CD4-positive, alpha-beta T cell (primary cell): Measurements from ENCODE around the gene KIF3C. TPM values are rescaled to one million over a fixed set of nuclear protein-coding genes. Genes with fewer than 3 reads are reported as not detected.

Source experiments
- ATAC-seq: fragments of 200-7000 bp; cut with Tn5 transposase; one replicate; pipeline ENCODE4 v1.10.0; 2022; ENCODE audit warnings: mild to moderate bottlenecking; ENCODE audit not compliant: poor library complexity
- CTCF ChIA-PET: fragments of 350-600 bp; sonication (Branson Sonifier 250); formaldehyde crosslinking; loops from one replicate; lab custom pipeline; 2021; ENCODE audit warnings: antibody characterized with exemption, inconsistent platforms; lab: Charles Lee
- POLR2A ChIA-PET: fragments of 350-600 bp; sonication (Branson Sonifier 250); formaldehyde crosslinking; loops from one replicate; lab custom pipeline; 2021; ENCODE audit warnings: antibody characterized with exemption, inconsistent platforms; lab: Charles Lee
- DNase-seq, 14 experiments: peaks; one replicate each; pipeline ENCODE4 v3.0.0-alpha.2; 2013 to 2020; ENCODE audit warnings: mixed read lengths in 2 of 14
- H3K27ac ChIP-seq, 2 donors: one replicate each; pipeline versions ENCODE4 v1.5.1 to v1.7.0; 2013; ENCODE audit warnings: low read length in 2 of 2, low read depth in 1 of 2, mild to moderate bottlenecking in 1 of 2
- H3K27me3 ChIP-seq, 2 experiments: 1 replicate in 1 of 2; 2 replicates in 1 of 2; pipeline versions ENCODE4 v1.6.1 to v1.7.0; 2013; ENCODE audit warnings: low read length in 2 of 2, control low read depth in 1 of 2, mild to moderate bottlenecking in 1 of 2, moderate library complexity in 1 of 2; ENCODE audit not compliant: insufficient read depth in 2 of 2, control insufficient read depth in 1 of 2
- H3K36me3 ChIP-seq: one replicate; pipeline ENCODE4 v1.6.1; 2013; ENCODE audit warnings: low read length, control low read depth; ENCODE audit not compliant: insufficient read depth
- H3K4me1 ChIP-seq: one replicate; pipeline ENCODE4 v1.6.1; 2013; ENCODE audit warnings: low read length, control low read depth; ENCODE audit not compliant: insufficient read depth
- H3K4me3 ChIP-seq: one replicate; pipeline ENCODE4 v1.5.1; 2013; ENCODE audit warnings: mild to moderate bottlenecking, low read length, moderate library complexity
- H3K9me3 ChIP-seq, 2 experiments: 1 replicate in 1 of 2; 2 replicates in 1 of 2; pipeline versions ENCODE4 v1.6.1 to v1.7.0; 2013; ENCODE audit warnings: low read length in 2 of 2, mild to moderate bottlenecking in 2 of 2, control low read depth in 1 of 2, moderate library complexity in 1 of 2; ENCODE audit not compliant: control insufficient read depth in 1 of 2, insufficient read depth in 1 of 2
- H3K27ac Mint-ChIP-seq: one replicate; pipeline ENCODE4 v1.8.0; 2020; ENCODE audit warnings: mixed read lengths
- H3K27me3 Mint-ChIP-seq: one replicate; pipeline ENCODE4 v1.8.0; 2021; ENCODE audit warnings: mixed read lengths
- H3K36me3 Mint-ChIP-seq: one replicate; pipeline ENCODE4 v1.8.0; 2021; ENCODE audit warnings: low read depth, mixed read lengths
- H3K4me1 Mint-ChIP-seq: one replicate; pipeline ENCODE4 v1.8.0; 2021; ENCODE audit warnings: low read depth, mixed read lengths
- H3K4me3 Mint-ChIP-seq: one replicate; pipeline ENCODE4 v1.8.0; 2020; ENCODE audit warnings: mild to moderate bottlenecking, mixed read lengths
- H3K9me3 Mint-ChIP-seq: one replicate; pipeline ENCODE4 v1.8.0; 2020; ENCODE audit warnings: mixed read lengths
- CTCF ChIP-seq: fragments of 200-600 bp; IDR thresholded peaks from one replicate; pipeline ENCODE4 v1.8.0; 2022; ENCODE audit warnings: antibody characterized with exemption, mild to moderate bottlenecking
- intact Hi-C, 2 experiments: fragments of 100-400 bp; cut with DNase I in 1 of 2; cut with micrococcal nuclease in 1 of 2; formaldehyde crosslinking; loops; one replicate each; pipeline versions ENCODE4 v1.15.1 to v1.9.0; 2023 to 2025; cut with DNase I, micrococcal nuclease
- total RNA-seq, 174 experiments: library from RNA in 2 of 174; stranded (reverse) in 2 of 174; gene quantifications; one replicate each; pipeline ENCODE4 v1.2.3 and lab custom pipeline; 2021 to 2026

Gene KIF3C
- total RNA-seq, 2 experiments from 2014 or later = 1.8 to 3.4 TPM

GRCh38 chr2:25951071-25951547 lies 31.2 kb downstream of the KIF3C start:
- CTCF ChIA-PET = interaction anchor here (0.6 to 1.8 kb wide), 17 partner anchors 10 to 626 kb away, joined by 3 to 12 read pairs (median 5); partner anchors contain the start of gene KIF3C
- intact Hi-C loops = loop anchor here (1.0 to 10.0 kb wide), 9 partner anchors 40 to 796 kb away; no protein-coding TSS in a partner anchor
- Mint-ChIP-seq H3K27ac (no peak overlapping the region), H3K4me3 (no peak overlapping the region), H3K27me3 (no peaks in the 10 kb centered on the region), H3K4me1 (no peaks in the 10 kb centered on the region), H3K9me3 (no peaks in the 10 kb centered on the region), H3K36me3 (no peaks in the 10 kb centered on the region)
- no peaks in the 10 kb centered on the region for H3K9me3 ChIP-seq
- ATAC-seq = peak; percentile 90
- H3K27me3 ChIP-seq = no peaks in the 10 kb centered on the region
- H3K36me3 ChIP-seq = no peaks in the 10 kb centered on the region
- H3K27ac ChIP-seq = no peak overlapping the region
- H3K4me1 ChIP-seq = no peaks in the 10 kb centered on the region
- peak; percentile 53 to 87 (median 62) for DNase-seq
- peak; percentile 95 for TF ChIP-seq CTCF
- no peak overlapping the region for H3K4me3 ChIP-seq
- POLR2A ChIA-PET = interaction anchor here (1.8 kb wide), 1 partner anchor 73 kb away, joined by 4 read pairs; the partner anchor contains the start of gene ASXL2

- Histone ChIP-seq H3K27ac (no peak overlapping the region), H3K9me3 (no peaks in the 10 kb centered on the region), H3K27me3 (no peaks in the 10 kb centered on the region), H3K4me3 (no peak overlapping the region), H3K4me1 (no peaks in the 10 kb centered on the region), H3K36me3 (no peaks in the 10 kb centered on the region)
- intact Hi-C loops = no loop called here
- ATAC-seq (no peak), DNase-seq (no peak)
- H3K27ac Mint-ChIP-seq = no peak overlapping the region
- TF ChIP-seq CTCF = no peak
- ChIA-PET CTCF (no interaction called here), POLR2A (no interaction called here)
- H3K9me3 Mint-ChIP-seq = no peaks in the 10 kb centered on the region
- no peaks in the 10 kb centered on the region for H3K36me3 Mint-ChIP-seq
- H3K4me3 Mint-ChIP-seq = no peak overlapping the region
- H3K27me3 Mint-ChIP-seq = no peaks in the 10 kb centered on the region
- no peaks in the 10 kb centered on the region for H3K4me1 Mint-ChIP-seq
Measured at GRCh38 chr2:25948437-25948836, 33.9 kb downstream of the KIF3C start.

GRCh38 chr2:25941042-25941441 lies 41.3 kb downstream of the KIF3C start:
- ATAC-seq (no peak), DNase-seq (no peak)
- Mint-ChIP-seq H3K9me3 (no peaks in the 10 kb centered on the region), H3K27ac (no peak overlapping the region), H3K27me3 (no peaks in the 10 kb centered on the region), H3K4me3 (no peak overlapping the region), H3K36me3 (no peaks in the 10 kb centered on the region), H3K4me1 (no peaks in the 10 kb centered on the region)
- CTCF ChIA-PET = no interaction called here
- Histone ChIP-seq H3K4me1 (no peaks in the 10 kb centered on the region), H3K27ac (no peak overlapping the region), H3K36me3 (no peaks in the 10 kb centered on the region), H3K27me3 (no peaks in the 10 kb centered on the region), H3K9me3 (no peaks in the 10 kb centered on the region), H3K4me3 (no peak overlapping the region)
- no peak for TF ChIP-seq CTCF
- intact Hi-C loops = no loop called here
- POLR2A ChIA-PET = no interaction called here
